ENCODE data around the gene KRTAP5-3. TPM values are rescaled to one million over a fixed set of nuclear protein-coding genes. Genes with fewer than 3 reads are reported as not detected.
A peak's percentile ranks its signal among the peaks of the same experiment; 100 is the strongest.

The KRTAP5-3 gene
- total and polyA plus RNA-seq, 9 of the 15 experiments (the other 6 are each of a cell fraction or from before 2014, with no cell fraction given), result not detected

GRCh38 chr11:1572197-1573076 is 35.8 kb downstream of the KRTAP5-3 start, which contains the start of gene DUSP8 (continued):
- TF ChIP-seq HDAC3 (IDR thresholded peaks at IDR 0.05; ENCODE audit: borderline replicate concordance, partially characterized antibody) (no peak), ZBTB9 (CRISPR knock-in tag; IDR thresholded peaks at IDR 0.05) (no peak), SETDB1 (IDR thresholded peaks at IDR 0.05; ENCODE audit: low read length) (no peak), TOE1 (IDR thresholded peaks at IDR 0.05; ENCODE audit: borderline replicate concordance) (no peak), TOE1 (CRISPR knock-in tag; IDR thresholded peaks at IDR 0.05; ENCODE audit: borderline replicate concordance, low read depth) (no peak), PHF21A (IDR thresholded peaks at IDR 0.05; ENCODE audit: borderline replicate concordance, low read depth) (no peak), ZNF212 (CRISPR knock-in tag; IDR thresholded peaks at IDR 0.05) (no peak), FOXJ3 (CRISPR knock-in tag; IDR thresholded peaks at IDR 0.05) (no peak), PHB (CRISPR knock-in tag; IDR thresholded peaks at IDR 0.05) (no peak), FOS (IDR thresholded peaks at IDR 0.05; ENCODE audit: extremely low read depth, insufficient read length) (no peak), POU5F1 (IDR thresholded peaks at IDR 0.05; ENCODE audit: borderline replicate concordance, low read depth, low read length, partially characterized antibody) (no peak), CBX5 (IDR thresholded peaks at IDR 0.05; ENCODE audit: borderline replicate concordance, low read depth) (no peak), CREB1 (IDR thresholded peaks at IDR 0.05) (peak; percentile 76), CREB1 (CRISPR knock-in tag; IDR thresholded peaks at IDR 0.05) (peak; percentile 59; the same call in 1 of the 2 replicates), WHSC1 (IDR thresholded peaks at IDR 0.05; ENCODE audit: low read length) (no peak), ELF4 (CRISPR knock-in tag; IDR thresholded peaks at IDR 0.05) (no peak), KAT7 (CRISPR knock-in tag; IDR thresholded peaks at IDR 0.05; ENCODE audit: borderline replicate concordance) (no peak), ELF1 (tag; IDR thresholded peaks at IDR 0.05) (no peak), TCF15 (CRISPR knock-in tag; IDR thresholded peaks at IDR 0.05) (no peak), RBM39 (optimal IDR thresholded peaks at IDR 0.05; ENCODE audit: low read depth, low read length) (no peak), MAFG (tag; conservative IDR thresholded peaks at IDR 0.05) (no peak), ILK (tag; IDR thresholded peaks at IDR 0.05; ENCODE audit: borderline replicate concordance, low read depth) (no peak), CBFA2T2 (conservative IDR thresholded peaks at IDR 0.05) (no peak), KDM2B (CRISPR knock-in tag; IDR thresholded peaks at IDR 0.05) (no peak), RBM22 (IDR thresholded peaks at IDR 0.05; ENCODE audit: low read depth, low read length, poor library complexity, severe bottlenecking) (no peak), ZNF146 (CRISPR knock-in tag; IDR thresholded peaks at IDR 0.05; ENCODE audit: unreplicated experiment) (no peak), ARID2 (IDR thresholded peaks at IDR 0.05) (no peak), MIER1 (IDR thresholded peaks at IDR 0.05; ENCODE audit: low read depth) (no peak), FUS (optimal IDR thresholded peaks at IDR 0.05; ENCODE audit: low read depth, low read length) (no peak), ARID1B (IDR thresholded peaks at IDR 0.05) (no peak), ZNF408 (CRISPR knock-in tag; IDR thresholded peaks at IDR 0.05; ENCODE audit: low read depth) (no peak)

Data from K562 (cell line).